NAMALWA (cell line): ENCODE results near the gene EIF4E3.

Source experiments
- DNase-seq: peaks from one replicate; pipeline ENCODE4 v3.0.0-alpha.2; 2015; ENCODE audit warnings: low spot score

Gene EIF4E3

DNA sequence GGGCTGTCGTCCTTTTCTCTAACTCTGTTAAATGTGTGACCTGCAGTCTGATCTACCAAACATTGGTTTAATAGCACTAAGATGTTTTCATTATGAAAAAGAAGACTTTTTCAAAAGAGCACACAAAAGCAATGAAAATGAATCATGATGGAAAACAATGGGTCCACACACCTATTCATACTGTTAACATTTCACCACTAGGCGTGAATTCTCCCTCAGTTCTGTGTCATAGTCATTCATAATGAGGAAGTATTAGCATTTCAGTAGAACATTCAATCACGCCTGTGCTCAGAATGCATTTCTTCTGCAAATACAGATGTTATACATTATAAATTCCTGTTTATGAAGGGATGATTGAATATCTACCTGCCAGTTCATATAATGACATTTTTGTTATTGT, 35.9 kb downstream of the EIF4E3 start:
- DNase-seq = peak; percentile 3

DNA sequence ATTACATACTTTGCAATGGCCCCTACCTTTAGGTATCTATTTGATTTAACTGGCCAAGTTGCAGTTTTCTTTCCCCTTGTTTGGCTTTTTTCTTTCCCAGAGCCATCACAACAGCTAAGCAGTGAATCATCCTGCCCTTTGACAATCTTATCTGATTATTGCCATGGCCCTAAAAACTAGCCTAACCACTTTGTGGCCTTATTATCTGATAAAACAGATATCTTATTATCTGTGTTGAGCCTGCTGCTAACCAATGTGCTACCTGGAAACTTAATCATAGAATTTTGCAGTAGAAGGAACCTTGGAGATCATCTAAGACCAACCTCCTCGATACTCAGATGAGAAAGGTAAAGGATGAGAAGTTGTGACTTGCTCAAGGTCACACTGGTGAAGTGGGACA, 37.1 kb downstream of the EIF4E3 start:
- no peak for DNase-seq

DNA sequence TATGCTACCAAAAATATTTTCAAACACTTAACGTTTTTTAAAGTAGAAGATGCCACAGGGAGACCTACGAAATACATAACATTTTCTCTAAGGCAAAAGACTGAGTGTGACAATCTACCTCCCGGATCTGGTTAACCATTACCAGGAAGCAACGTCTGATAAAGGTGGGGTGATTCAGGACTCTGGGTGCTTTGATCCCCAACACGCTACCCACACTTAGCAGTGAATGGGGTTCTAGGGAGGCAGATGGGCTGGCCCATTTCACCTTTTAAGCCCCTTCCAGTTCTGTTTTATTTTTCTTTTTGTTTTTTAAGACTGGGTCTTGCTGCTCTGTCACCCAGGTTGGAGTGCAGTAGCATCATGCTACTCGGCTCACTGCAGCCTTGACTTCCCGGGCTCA, 39.5 kb downstream of the EIF4E3 start:
- no peak for DNase-seq

DNA sequence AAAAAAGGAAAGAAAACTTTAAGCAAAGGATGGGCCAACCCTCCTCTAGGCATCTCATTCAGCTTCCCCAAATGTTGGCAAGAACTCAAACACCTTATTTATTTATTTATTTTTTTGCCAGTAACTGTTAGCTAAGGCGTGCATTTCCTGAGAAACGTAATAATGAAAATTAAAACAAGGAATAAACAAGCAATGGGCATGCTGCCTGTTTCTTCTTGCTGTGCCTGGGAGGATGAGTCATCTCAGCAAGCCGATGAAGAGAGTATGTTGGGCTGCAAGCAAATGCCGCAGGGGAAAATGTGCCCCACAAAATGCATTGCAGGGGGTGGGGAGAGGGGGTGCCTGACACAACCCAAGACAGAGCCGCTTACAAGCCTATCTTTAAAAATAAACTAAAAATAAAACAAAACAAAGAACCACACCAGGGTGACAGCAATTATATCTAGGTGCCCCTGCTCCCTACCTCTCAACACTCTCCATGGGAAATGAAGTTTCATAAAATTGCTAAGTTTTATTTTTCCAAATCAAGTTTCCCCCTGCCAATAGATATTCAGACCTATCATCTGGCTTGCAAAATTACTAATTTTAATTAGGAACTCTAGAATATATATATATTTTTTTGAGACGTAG, 40.3 kb downstream of the EIF4E3 start:
- no peak for DNase-seq

DNA sequence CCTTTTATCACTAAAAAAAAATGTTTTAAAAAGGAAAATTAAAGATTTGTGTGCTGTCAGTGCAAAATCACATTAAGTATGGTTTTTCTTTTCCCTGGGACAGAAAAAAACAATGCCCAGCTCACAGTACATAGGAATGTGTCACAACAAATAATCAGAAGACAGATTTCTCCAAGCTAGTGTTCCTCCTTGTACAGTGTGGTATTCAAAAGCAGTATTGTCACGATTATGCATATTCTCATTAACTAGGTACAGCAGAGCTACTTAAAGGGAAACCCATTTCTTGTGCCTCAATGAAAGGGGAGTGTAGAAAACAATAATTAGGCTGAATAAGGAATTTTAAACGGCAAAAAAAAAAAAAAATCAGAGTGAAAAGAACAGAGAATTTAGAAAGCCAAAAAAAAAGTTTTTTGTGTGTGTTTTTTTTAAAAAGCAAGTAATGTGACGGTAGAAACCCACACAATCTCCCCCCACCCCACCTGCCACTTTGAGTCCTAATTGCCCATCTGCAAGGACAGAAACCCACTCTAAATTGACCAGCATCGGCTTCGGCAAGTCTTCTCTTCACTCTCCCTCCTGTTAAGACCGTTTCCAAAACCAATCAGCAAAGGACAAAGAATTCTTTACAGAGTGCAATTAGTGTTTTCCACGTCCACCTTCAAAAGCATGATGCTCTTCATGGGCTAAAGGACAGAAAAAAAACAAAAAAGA, 41.0 kb downstream of the EIF4E3 start:
- no peak for DNase-seq

DNA sequence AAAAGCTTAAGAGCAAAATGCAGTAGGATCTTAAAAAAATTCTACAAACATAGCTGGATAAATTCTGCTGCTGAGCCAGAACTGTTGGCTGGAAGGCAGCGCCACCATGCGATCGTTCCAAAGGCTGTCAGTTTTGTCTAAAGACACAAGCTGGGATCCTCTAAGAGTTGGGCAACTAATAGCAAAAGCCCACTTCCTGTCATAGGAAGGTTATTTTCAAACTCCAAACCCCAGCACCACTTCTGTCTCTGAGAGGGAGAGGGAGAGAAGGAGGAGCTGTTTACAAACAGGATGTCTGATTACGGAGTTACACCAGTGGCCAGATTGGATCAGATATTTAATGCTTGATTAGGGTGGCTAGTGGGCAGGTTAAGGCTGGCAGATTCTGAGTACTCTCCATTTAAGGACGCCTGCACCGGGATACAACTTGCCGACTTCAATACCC, 44.0 kb downstream of the EIF4E3 start:
- peak; percentile 60 for DNase-seq

DNA sequence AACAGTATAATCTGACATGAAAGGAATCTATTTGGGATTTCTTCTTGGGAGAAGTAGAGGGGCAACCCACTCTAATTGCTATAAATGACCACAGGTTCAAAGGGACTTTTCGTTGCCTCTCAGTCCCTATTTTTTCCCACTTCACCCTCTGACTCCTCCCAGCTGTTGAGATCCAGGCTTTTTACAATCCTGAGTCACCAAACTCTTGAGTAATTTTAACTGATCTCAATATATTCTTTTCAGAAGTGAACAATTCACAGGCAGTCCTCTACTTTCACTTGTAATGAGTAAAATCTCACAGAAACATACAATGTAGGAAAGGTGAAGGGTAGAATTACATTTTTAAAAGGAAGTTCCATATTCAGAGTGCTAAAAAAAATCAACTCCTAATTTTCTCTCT, 44.6 kb downstream of the EIF4E3 start:
- DNase-seq = no peak

DNA sequence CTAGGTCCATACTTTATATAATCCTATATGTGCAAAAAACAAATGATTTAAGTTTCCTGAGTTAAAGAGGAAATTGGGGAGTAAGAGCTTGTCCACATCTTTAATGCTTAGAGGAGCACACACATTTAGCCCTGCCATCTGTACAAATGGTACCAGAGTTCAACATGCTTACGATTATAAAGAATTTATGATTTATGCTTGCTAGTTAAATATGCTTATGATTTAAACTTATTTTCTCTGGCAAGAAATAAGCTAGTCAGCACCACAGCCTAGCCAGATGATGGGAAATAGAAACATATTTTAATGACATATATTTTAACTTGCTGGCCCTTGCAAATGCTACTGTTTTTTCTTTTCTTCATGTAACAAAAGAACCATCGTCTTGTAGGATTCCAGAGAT, 48.3 kb downstream of the EIF4E3 start:
- DNase-seq = no peak

DNA sequence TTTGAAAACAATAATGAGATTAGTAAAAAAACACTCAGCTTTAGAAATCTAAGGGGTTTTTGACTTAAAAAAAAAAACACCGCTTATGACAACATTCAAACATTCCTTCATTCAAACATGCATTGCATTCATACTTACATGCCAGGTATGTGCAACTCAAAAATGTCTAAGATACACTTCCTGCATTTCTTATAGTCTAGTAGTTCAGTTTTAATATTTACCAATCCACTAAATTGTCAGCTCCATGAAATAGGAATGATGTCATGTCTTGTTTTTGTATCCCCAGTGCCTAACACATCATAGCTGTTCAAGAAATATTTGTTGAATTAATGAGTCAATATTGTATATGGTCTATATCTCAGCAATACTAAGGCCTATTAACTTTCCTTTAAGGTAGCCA, 51.7 kb downstream of the EIF4E3 start:
- no peak for DNase-seq

DNA sequence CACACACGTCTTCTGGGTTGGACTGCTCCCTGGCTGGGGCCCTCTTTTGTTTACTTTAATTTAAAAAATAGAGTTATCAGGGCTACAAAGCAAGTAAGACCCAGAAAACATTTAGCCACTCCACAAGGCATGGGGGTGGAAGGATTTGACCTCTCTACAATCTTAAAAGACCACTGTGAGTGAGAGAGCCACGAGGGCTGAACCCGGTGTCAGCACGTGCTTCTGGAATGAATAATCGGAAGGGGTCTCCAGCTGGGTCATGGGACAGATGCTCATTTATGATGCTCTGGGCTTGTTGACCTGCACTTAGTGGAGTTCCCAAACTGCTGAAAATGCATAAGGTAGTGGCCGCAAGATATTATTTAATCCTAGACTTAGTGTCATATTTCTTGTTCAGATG, 52.4 kb downstream of the EIF4E3 start:
- no peak for DNase-seq

DNA sequence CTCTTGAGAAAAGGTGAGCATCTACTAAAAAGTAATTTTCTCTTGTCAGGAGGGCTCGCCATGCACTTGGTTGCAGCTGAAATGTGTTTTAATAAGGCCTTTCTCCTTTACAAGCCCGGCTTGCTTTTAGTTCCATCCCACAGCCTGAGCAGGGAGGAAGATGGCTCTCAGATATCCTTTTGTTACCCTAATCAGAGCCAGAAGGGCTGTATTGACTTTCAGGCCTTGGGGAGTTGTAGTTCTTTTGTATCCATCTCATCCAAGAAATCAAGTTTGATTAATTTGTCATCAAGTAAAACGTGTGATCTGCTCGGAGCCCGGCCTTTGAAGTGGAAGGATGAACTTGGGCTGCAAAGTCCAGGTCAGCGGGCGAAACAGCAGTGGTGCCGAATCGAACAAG, 52.9 kb downstream of the EIF4E3 start:
- no peak for DNase-seq

DNA sequence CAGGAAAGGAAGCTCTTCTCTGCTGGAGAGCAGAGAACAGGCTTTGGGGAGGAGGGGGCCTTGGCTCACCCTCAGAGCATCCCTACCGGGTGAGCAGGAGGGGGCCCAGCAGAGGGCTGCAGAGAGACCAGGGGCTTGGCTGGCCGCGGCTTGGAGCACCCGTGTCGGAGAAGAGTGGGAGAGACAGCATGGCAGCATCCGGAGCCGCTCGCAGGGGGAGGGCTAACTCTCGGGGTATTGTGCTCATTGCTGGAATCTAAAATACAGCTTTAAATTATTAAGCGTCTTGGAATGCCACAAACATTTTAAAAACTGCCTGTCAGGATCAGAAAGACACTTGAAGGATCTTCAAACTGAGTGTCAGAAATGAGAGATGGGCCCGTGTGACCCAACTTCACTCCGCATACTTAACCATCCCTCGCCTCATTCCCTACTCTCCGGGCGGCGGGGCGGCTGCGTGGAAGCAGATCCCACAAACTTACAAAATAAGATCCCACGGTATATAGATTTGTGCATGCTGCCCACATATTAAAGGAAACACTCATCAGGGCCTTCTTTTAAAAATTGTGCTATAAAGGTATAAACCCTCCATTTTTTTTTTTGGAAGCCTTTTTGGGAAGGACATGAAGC, 53.9 kb downstream of the EIF4E3 start:
- no peak for DNase-seq

DNA sequence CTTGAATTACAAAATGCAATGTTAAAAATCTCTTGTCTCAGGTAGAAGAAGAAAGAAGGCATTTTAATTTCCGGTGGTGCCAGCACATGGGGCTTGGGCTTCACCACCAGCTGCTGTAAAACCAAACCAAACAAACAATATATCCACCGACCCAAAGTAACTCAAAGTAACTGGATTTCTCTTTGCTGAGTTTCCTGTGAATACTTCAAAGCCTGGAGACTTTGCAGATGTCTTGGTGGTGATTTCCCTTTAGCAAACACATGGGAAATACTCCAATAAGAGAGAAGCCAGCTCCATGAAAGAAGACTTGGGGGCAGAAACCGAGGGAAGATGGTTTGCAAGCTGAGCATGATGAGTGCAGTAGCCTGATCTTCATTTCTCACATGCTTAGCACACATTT, 62.6 kb downstream of the EIF4E3 start:
- DNase-seq = no peak

DNA sequence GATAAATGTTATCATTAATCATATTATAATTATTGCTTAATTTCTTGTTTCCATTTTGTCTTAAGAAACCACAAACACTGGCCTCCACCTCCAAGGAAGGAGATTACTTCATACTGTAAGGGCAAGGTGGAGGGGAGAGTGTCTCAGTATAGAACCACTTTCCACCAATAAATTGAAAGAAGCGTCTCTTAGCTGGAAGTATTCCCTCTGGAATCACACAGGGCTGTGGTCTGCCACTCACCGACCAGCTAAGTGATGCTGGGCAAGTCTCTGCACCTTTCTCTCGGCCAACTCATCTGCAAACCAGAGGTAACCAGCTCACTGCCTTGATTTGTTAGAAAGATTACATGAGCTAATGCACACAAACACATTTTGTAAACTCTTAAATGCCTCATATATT, 63.1 kb downstream of the EIF4E3 start:
- no peak for DNase-seq

DNA sequence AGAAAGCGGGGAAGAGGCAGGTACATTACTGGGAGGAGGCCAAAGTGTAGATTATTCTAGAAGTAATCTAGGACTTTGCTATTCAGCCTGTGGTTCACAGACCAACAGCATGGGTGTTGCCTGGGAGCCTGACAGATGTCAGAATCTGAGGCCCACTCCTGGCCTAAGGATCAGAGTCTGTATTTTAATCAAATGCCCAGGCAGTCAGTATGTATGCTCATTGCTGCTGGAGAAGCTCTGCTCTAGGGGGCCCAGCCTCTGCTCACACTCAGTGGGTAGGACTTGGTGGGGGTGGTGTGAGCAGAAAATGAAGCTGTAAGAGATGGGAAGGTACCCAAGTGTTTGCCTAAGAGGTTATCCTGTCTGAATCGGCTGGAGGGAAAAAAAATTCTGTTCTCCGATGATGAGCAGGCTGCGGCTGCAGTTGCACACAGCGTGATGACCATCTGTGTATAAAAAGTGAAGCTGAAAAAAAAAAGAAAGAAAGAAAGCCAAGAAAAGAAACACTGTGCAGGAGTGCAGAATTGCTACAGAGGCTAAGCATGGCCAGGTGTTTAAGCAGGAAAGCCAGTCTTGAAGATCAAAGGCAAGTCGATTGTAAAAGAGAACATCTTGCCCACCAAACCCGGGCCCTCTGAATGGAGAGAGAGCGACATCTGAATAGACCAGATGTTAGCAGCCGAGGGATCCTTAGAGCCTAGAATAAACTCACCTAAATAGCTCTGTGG, 65.2 kb downstream of the EIF4E3 start:
- DNase-seq = no peak

DNA sequence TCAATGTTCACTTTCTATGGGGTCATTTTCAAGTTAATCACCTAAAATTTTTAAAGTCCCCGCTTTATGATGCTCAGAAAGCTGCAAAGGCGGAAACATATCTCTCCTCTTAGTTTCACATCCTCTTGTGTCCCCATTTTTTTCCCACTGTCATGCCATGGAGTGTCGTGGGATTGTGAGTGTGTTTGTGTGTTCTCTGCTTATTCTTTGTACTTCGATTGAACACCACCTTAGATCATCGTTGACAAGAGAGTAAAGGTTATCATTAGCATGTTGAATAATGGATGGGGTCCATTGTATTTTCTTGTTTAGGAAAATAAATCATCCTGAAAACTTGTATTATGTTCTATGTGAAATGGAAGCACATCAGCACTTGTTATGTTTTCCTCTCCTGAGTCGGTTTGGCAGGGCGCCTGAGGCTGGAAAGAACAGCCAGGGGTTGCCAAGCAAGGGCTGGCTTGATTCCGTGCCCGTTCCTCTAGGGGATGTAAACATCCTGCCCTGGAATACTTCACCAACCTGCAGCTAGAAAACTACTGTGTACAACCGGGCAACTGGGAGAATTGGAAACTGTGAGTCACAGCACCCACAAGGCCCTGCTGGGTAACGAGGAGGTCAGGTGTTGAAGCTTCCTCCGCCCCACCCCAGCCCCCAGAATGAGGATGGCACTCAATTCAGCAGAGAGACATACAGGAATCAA, 67.2 kb downstream of the EIF4E3 start:
- DNase-seq = no peak

DNA sequence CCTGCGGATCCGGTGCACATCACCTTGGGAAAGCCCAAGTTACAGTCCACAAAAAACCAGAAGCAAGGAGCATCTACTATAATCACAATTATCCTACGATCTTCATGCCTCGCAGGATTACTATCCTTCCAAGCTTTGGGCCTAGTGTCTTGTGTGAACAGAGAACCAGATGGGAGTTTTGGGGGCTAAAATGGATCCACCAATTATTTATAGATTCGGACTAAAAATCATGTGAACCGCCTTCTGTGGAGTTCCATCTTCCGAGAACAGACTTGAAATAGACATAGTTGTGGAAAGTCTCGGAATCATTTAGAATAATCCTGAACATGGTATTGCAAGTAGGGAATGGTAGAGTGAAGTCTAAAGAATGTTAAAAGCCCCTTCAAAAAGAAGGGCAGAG, 70.1 kb downstream of the EIF4E3 start:
- no peak for DNase-seq

DNA sequence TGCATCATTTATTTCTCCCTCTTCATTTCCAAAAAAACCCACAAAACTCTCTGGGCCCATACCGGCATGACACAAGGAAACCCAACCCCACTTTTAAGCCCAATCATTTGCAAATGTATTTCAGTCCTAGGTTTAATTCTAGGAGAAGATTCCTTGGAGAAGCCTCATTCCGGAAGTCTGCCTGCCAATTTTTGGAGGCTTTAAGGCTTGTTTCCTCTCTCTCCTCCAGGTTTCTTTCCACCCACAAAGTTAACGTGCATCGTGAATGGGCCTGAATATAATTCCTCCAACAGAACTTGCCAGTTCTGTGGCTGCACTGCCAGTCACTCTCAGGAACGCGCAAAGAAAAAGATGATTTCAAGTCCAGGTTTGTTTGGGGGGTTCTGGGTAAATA, 71.8 kb downstream of the EIF4E3 start:
- no peak for DNase-seq

DNA sequence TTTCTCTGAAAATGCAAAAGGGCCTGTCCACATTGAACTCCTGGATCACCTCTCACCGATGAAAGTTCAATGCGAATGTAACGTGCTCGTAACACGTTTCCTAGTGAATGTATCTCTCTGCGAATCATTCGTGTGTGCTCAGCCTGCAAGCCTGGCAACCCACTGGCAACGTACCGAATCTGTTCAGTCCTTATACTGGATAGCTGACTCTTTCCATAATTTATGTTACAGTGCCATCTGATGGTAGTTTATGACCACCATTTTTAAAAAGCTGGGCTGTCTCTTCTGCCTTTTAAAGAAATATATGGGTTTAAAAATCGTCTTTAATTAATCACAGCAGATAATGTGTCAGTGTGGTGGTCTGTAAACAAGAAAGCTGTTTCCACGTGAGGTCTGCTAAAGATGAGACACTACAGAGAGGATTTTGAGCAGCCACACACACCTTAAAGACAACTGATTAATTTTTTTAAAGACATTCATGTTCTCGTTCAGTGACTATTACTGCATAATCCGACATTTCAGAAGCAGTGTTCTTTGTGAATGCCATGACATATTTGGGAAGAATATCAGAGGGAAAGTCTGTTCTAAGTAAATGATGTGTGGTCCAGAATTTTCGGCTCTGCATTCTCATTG, 72.3 kb downstream of the EIF4E3 start:
- DNase-seq = peak; percentile 70

DNA sequence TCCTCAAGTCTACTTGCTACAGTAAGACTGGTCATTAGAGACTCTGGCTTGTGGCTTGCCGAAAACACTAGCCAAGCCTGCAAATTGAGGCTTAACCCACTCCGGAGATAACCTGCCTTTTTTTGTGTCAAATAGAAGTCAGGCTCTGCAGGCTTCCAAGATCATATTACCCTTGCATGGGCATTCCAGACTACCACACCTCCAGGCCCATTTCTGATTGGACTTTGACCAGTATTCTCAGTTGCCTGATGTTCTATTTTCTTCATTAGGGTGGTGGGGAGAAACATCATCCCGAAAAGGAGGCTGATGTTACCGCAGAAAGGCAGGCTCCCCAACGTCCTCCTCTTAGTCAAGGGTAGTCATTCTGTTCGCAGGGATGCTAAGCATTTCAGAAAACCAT, 73.6 kb downstream of the EIF4E3 start:
- DNase-seq = no peak

DNA sequence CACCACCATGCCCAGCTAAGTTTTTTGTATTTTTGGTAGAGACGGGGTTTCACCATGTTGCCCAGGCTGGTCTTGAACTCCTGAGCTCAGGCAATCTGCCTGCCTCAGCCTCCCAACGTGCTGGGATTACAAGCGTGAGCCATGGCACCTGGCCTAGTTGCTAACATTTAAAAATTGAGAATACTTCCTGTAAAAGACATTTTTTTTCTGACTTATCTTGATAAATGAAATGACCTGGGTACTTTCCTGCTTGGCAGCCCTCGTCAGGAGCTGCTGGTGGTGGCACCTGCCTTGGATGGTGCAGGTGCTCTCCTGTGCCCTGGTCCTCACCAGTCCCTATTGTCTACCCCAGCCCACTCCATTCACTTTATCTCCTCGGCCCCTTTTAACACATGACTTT, 74.8 kb downstream of the EIF4E3 start:
- no peak for DNase-seq

DNA sequence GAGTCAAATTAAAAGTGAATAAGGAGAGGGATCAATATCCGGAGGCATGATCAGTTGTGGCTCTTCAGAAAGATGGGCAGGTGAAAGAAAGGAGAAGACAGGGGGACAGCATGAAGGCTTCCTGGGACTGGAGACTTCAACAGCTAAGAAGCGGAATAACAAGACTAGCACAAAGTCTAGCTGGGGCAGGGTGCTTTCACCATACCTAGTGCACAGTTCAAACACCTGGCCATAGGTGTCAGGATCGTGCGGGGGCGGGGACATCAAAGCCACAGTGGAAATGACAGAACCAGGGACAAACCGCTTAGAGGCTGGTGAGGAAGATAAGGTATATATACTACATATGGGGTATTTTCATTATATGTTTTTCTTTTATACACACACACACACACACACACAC, 75.4 kb downstream of the EIF4E3 start:
- DNase-seq = no peak
